ENCODE measurements around the gene SDHC.

Gene SDHC

DNA sequence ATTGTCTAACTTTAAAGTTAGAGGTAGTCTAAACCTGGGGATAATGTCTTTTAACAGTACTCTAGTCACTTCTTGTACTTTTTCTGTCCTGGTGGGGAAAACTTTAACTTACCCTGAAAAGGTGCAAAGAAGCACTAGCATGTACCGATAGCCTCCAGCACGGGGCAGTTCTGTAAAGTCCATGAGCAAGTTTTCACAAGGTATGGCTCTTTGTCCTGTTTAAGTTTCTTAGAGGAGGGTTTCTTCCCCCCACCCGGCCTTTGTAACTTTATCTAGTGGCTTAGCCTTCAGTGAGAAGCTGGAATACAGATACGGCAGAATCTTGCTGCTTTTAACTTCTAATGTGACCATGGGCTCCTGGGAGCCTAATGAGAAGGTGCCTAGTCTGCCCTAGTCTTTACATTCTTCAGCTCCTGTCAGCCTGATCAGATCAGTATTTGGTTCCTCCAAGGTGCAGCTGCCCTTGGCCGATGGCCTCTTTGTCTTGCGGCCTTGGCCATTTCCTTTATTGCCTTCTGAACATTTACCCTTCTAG, 93.3 kb downstream of the SDHC start:
- TF ChIP-seq, protein P1, sequence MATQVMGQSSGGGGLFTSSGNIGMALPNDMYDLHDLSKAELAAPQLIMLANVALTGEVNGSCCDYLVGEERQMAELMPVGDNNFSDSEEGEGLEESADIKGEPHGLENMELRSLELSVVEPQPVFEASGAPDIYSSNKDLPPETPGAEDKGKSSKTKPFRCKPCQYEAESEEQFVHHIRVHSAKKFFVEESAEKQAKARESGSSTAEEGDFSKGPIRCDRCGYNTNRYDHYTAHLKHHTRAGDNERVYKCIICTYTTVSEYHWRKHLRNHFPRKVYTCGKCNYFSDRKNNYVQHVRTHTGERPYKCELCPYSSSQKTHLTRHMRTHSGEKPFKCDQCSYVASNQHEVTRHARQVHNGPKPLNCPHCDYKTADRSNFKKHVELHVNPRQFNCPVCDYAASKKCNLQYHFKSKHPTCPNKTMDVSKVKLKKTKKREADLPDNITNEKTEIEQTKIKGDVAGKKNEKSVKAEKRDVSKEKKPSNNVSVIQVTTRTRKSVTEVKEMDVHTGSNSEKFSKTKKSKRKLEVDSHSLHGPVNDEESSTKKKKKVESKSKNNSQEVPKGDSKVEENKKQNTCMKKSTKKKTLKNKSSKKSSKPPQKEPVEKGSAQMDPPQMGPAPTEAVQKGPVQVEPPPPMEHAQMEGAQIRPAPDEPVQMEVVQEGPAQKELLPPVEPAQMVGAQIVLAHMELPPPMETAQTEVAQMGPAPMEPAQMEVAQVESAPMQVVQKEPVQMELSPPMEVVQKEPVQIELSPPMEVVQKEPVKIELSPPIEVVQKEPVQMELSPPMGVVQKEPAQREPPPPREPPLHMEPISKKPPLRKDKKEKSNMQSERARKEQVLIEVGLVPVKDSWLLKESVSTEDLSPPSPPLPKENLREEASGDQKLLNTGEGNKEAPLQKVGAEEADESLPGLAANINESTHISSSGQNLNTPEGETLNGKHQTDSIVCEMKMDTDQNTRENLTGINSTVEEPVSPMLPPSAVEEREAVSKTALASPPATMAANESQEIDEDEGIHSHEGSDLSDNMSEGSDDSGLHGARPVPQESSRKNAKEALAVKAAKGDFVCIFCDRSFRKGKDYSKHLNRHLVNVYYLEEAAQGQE (IDR thresholded peaks at IDR 0.05; ENCODE audit: insufficient read depth in 1 of 2, low read depth in 2 of 2, low read length in 2 of 2) = no peak
- no peak for TF ChIP-seq SIN3A (IDR thresholded peaks at IDR 0.05; ENCODE audit: borderline replicate concordance, insufficient read depth, low read length)
- TF ChIP-seq TAF1 (IDR thresholded peaks at IDR 0.05; ENCODE audit: borderline replicate concordance, insufficient read depth, low read length) = no peak

DNA sequence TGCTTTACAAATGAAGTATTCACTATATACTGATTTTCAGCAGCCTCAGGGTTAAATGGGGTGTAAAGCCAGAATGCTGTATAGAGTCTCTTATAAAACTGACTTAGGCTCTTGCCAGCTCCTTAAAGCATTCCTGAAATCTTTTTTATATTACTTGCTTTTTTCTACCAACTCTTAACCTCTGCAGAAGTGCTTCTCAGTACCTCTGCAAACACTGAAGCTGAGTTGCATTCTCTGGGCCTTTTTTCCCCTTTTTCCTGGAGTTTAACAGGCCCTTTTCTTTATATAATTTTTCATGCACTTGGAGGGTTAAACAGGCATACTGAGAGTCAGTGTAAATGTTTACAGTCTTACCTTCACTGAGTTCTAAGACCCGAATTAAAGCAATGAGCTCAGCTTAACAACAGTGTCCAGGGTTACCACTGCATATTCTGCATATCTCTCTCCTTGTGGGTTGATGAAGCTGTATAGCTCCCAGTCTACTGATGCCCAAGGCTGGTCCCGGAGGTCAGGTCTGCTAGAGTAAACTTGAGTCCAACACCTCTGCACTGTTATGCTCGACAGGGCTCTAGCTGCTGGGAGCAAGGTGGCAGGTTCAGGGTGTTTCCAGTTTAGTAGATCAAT, 94.4 kb downstream of the SDHC start:
- no peak for TF ChIP-seq TAF1 (IDR thresholded peaks at IDR 0.05; ENCODE audit: borderline replicate concordance, insufficient read depth, low read length)

Measured in PFSK-1 (cell line).